Activated gamma-delta T cell treated with Interleukin-2 at 50 U/mL for 16 hours (primary cell): ENCODE data around the gene OR9G4.

Experiments
- DNase-seq: peaks from one replicate; pipeline ENCODE4 v3.0.0-alpha.2; 2020

The OR9G4 gene

GRCh38 chr11:56748597-56748996, at the start of gene OR9G4:
TSS of gene OR9G4 (minus strand) at chr11:56748697. CDS start at chr11:56743766, 4,931 bp downstream.
- DNase-seq = no peak

GRCh38 chr11:56783448-56784041, 35.0 kb upstream of the OR9G4 start:
- DNase-seq = no peak

GRCh38 chr11:56782167-56782847, 33.8 kb upstream of the OR9G4 start:
- no peak for DNase-seq

- DNase-seq = no peak
These were observed 28.3 kb upstream of the OR9G4 start for GRCh38 chr11:56776809-56777208.

GRCh38 chr11:56764976-56765375, 16.5 kb upstream of the OR9G4 start:
- no peak for DNase-seq

DNA sequence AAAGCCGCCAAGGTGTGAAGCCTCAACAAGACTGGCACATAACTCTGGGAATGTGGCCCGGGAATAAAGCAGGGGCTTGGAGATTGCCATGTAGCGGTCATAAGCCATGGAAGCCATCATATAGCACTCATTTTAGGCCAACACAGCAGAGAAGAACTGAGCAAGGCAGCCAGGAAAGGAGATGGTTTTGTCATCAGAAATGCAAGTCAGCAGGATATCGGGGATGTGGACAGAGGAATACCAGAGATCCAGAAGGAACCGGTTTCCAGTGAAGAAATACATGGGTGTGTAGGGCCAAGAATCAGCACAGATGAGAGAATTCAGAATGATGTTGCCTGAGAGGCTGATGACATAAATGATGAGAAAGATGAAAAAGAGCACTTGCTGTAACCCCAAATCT, 3.0 kb upstream of the OR9G4 start:
- no peak for DNase-seq

- DNase-seq = no peak
These were observed 1.7 kb upstream of the OR9G4 start for GRCh38 chr11:56750190-56750589.

- DNase-seq = no peak
These were observed 7.6 kb downstream of the OR9G4 start for GRCh38 chr11:56740886-56741285.

GRCh38 chr11:56740107-56740506, 8.4 kb downstream of the OR9G4 start:
- no peak for DNase-seq

DNA sequence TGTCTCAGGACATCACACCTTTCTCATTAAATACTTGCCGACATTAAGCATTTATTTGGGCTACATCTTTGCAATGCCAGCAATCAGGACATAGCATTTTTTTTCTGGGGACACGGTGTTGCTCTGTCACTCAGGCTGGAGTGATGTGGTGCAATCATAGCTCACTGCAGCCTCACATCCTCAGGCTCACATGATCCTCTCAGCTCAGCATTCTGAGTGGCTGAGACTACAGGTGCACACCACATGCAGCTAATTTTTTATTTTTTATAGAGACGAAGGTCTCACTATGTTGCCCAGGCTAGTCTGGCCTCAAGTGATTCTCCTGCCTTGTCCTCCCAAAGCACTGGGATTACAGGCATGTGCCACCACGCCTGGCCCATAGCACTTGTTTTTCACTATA, 28.0 kb downstream of the OR9G4 start:
- DNase-seq = no peak

DNA sequence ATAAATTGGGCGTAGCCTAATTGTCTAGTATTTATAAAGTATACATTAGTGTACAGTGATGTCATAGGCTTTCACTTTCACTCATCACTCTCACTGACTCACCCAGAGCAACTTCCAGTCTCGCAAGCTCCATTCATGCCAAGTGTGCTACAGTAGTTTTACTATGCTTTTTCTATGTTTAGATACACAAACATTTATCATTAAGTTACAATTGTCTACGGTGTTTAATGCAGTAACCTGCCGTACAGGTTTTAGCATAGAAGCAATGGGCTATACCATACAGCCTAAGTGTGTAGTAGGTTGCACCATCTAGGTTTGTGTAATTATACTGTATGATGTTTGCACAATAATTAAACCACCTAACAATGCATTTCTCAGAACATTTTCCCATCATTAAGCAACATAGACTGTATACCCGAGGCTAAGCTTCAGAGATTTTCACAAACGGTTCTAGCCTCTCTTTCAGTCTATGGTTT, 32.1 kb downstream of the OR9G4 start:
- DNase-seq = no peak

GRCh38 chr11:56714206-56714605, 34.3 kb downstream of the OR9G4 start:
- DNase-seq = no peak

- DNase-seq = no peak
These were observed 42.0 kb downstream of the OR9G4 start for GRCh38 chr11:56706486-56706885.

GRCh38 chr11:56705784-56706396, 42.6 kb downstream of the OR9G4 start:
- DNase-seq = no peak

DNA sequence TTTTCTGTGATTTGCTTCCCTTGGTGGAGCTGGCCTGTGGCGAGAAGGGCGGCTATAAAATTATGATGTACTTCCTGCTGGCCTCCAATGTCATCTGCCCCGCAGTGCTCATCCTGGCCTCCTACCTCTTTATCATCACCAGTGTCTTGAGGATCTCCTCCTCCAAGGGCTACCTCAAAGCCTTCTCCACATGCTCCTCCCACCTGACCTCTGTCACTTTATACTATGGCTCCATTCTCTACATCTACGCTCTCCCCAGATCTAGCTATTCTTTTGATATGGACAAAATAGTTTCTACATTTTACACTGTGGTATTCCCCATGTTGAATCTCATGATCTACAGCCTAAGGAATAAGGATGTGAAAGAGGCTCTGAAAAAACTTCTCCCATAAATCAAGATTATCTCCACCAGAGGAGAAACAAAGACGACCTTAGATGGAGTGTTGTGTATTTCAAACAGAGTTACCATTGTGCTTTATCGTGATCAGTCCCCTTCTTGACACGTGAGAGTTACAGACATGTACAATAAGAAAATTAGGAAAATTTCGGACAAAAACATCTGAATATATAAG, 47.5 kb downstream of the OR9G4 start:
- no peak for DNase-seq

GRCh38 chr11:56700242-56700913, 48.1 kb downstream of the OR9G4 start:
- DNase-seq = no peak

DNA sequence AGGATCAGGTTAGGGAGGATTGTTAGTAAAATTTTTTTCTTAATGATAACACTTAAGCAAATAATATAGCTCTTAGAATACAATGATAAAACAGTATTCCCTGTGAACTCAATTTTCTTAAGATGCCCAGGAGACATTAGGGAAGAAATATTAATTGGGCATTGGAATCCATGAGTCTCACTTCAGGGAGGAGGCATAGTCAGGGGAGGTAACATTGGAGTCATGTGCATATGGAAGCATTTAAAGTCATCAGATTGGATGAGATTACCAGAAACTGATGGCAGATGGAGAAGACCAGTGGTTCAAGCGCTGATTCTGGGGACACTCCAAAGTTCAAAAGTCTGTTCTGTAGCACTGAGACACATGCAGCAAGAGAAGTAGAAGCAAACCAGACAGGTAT, 49.7 kb downstream of the OR9G4 start, which contains the start of gene OR9G1:
TSS of gene OR9G1 (plus strand) at position 301 of the 400 bp plus-strand sequence. CDS start 1,293 bp downstream, outside the sequence.
- DNase-seq = no peak

DNA sequence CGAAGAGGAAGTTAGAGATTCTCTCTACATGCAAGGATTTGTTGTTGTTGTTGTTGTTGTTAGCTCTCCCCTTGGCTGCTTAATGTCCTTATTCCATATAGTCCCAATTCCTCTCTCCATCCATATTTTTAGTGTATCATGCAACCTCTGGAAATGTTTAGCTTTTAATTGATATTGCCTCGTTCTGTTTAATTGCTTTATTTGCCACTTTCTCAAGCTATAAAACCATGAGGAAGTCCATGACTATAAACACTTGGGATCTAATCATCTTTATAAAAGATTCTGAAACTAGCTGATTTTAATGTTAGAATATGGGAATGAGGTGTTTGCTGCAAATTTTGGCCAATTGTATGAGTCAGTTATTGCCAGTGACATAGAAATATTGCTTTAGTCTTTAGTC, 55.1 kb downstream of the OR9G4 start:
- DNase-seq = no peak
